NCI-H2081 (cell line): ENCODE measurements around the gene ETF1.
"Not testable (repeated sequence)": the region's sequence is repeated elsewhere in the genome, so short reads cannot be mapped to it uniquely, and the experiment has no call there.

Experiments
- DNase-seq, 2 experiments: peaks; one replicate each; lab custom pipeline; 2025; lab: John Stamatoyannopoulos, UW

ETF1 gene

DNA sequence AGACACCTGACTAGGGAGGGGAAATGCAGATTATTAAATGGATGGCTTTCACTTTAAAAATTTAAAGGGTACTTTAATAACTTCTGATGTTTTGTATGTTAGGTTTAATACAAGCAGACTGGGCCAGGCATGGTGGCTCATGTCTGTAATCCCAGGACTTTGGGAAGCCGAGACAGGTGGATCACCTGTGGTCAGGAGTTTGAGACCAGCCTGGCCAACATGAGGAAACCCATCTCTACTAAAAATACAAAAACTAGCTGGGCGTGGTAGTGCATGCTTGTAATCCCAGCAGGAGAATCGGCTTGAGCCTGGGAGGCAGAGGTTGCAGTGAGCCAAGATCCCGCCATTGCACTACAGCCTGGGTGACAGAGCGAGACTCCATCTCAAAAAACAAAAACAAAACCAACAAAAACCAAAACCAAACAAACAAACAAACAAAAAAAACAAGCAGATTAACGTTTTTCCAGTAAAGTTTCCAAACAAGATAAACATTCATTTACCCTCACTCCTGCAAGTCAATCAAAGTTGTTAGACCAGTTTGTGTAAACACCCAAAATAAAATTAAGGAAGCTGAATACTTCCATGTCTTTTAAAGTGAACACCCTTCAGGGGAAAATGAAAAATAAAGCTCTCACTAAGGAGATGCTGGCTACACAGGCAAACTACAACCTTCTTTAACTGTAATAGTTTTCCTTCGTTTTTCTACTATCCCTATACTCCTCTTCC, 14.1 kb downstream of the ETF1 start:
- DNase-seq = no peak

DNA sequence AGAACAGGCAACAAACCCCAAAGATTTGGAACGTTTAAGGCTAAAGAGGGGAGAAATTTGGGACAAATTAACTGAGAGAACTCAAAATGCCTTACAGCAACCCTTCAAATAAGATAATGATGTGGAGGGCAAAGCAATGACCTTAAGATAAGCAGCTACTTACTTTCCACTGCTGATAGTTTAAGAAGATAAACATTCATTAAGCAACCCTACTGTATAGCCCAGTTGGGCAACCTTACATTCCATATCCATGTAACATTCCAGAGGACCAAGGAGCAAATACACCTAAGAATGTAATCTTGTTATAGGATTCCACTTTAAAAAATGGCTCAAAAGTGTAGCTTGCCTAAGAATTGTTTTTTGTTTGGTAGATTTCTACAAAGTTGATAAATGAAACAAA, 14.8 kb downstream of the ETF1 start:
- DNase-seq = no peak

GRCh38 chr5:138527170-138527569, 15.9 kb downstream of the ETF1 start:
- no peak for DNase-seq

- DNase-seq = no peak
Measured at GRCh38 chr5:138523406-138523805, 19.6 kb downstream of the ETF1 start.

- DNase-seq = no peak
Measured at GRCh38 chr5:138520971-138521370, 22.1 kb downstream of the ETF1 start.

- DNase-seq = no peak
Measured at GRCh38 chr5:138517437-138517836, 25.6 kb downstream of the ETF1 start.

- DNase-seq = no peak
Measured at GRCh38 chr5:138515556-138516245, 27.3 kb downstream of the ETF1 start.

GRCh38 chr5:138514021-138514420, 29.0 kb downstream of the ETF1 start:
- no peak for DNase-seq

DNA sequence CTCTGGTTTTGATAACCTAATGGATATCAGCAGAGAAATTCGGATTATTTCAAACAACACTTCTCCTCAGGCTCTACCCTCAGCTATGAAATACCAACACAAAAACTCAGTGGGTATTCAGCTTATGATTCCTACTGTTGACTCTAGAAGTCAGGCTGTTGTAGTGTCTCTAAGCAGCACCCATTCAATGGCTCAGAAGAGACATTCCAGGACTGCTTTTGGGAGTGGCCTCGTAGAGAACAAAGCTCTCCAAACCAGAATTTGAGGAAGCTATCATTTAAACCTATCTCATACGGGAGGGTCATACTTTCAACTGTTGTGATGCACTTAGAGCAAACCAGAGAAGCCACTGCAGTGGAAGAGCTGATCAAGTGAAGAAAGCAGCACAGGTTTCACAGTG, 34.1 kb downstream of the ETF1 start:
- no peak for DNase-seq

DNA sequence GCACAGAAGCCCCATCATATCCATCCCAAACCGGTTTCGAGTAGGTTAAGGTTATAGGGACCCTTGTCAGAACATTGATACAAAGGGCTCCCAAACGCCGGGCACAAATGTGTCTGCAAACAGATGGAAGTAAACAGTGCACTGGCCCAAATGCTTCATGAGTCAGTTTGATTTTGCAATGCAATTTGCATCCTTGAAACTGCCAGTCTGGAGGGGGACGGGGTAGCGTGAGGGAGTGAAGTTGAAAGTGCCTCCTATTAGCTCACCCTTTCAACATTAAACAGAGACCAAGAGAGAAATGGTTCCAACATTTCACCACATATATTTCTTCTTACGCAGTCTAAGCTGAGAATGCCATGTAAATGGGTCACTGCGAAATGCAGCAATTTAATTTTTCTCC, 35.6 kb downstream of the ETF1 start:
- DNase-seq = not testable (repeated sequence)

GRCh38 chr5:138506370-138507306, 36.4 kb downstream of the ETF1 start:
- DNase-seq = no peak

DNA sequence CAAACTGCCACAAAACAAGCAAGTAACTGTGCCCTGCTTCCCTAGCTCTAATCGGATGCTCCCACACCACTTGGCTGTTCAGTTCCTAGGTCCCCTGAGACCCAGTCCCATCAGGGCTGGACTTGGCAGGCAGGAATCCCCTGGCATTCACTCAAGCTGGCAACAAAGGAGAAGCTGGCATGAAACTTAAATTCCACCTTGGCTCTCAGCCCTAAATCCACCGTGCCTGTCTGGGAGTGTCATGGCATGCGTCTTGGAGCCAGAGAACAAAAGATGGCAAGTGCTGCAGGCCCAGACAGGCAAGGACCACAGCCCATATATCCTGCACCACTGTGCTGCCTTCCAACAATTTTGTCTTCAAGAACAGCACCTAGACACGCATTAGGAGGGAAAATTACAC, 38.2 kb downstream of the ETF1 start:
- no peak for DNase-seq

GRCh38 chr5:138503487-138504270, 39.4 kb downstream of the ETF1 start:
- peak; percentile 42 to 49 for DNase-seq

DNA sequence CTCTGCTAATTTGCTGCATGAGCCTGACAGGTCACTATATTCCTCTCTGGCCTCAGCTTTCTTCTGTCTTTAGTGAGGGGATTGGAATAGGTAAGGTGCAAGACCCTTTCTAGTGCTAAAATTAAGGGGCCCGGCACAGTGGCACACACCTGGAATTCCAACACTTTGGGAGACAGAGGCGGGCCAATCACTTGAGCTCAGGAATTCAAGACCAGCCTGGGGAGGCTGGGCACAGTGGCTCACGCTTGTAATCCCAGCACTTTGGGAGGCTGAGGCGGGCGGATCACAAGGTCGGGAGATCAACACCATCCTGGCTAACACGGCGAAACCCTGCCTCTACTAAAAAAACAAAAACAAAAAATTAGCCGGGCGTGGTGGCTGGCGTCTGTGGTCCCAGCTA, 40.5 kb downstream of the ETF1 start:
- DNase-seq = no peak

DNA sequence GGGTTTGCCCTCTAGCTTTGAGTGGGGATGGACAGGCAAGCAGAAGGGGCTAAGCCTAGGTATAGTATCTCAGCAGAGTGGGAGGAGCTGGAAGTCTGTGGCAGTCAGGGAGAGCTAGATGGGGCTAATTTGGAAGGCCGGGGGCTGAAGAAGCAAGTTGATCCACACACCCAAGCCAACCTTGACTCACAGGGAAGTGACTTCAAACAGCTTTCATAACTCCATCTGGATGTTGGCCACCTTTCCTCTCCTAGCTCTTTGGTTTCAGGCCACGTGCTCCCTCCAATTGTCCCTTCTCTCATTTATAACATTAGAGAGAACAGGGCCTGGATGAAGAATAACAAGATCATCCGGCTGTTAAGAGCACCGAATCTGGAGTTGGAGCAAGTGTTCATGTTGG, 40.9 kb downstream of the ETF1 start:
- DNase-seq = no peak

DNA sequence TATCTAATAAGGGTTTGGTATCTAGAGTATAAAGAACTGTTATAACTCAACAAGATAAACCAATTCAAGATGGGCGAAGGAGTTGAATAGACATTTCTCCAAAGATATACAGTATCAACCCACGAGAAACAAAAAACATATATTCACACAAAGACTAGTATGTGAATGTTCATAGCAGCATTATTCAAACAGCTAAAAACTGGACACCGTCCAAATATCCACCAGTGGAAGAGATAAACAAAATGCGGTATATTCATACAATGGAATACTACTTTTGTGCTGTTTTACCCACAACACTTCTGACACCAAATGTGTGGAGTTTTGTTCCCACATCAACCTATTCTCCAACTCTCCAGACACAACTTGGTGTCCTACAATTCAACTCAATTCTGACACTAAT, 44.7 kb downstream of the ETF1 start:
- no peak for DNase-seq

GRCh38 chr5:138495351-138495750, 47.7 kb downstream of the ETF1 start:
- no peak for DNase-seq

GRCh38 chr5:138492560-138493045, 50.4 kb downstream of the ETF1 start:
- no peak for DNase-seq

DNA sequence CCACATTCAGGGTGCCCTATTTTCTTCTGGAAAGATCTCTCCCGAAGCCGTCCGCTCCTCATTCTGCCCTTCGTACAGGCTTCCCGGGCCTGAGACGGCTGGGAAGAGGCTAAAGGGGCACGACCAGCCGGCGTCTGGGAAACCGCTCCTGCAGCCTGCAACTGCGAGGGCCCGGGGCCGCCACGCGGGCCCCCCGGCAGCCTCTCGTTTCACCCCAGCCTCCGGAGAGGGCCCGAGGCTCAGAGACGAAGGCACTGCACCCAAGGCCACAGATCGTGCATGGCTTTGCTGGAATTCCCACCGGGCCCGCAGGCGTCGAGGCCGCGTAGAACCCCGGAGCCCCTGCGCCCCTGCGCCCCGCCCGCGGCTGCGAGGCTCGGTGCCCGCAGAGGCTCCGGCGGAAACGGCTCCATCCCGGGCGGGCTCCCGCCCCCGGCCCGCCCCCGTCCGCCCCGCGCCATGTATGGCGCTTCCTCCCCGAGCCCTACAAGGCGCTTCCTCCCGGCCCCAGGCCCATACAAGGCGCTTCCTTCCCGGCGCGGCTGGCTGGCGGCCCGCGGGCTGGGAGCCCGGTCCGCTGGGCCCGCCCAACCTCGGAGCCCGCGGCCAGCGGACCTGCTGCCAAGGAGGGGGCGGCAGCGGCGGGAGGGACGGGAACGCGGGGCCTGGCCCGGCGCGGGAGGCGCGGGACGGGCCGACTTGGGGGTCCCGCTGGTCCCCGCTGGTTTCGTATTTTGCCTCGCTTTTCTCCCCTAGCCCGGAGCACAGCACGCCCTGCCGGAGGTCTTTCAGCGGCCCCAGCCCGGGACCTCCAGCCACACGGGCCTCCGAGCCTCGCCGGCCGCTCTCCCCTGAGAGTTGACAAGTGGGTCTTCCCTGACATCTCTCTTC, 51.1 kb downstream of the ETF1 start:
- DNase-seq = peak; percentile 85 to 86

GRCh38 chr5:138491284-138491648, 51.8 kb downstream of the ETF1 start:
- no peak for DNase-seq
